ENCODE results near the gene SPNS3.

DNA sequence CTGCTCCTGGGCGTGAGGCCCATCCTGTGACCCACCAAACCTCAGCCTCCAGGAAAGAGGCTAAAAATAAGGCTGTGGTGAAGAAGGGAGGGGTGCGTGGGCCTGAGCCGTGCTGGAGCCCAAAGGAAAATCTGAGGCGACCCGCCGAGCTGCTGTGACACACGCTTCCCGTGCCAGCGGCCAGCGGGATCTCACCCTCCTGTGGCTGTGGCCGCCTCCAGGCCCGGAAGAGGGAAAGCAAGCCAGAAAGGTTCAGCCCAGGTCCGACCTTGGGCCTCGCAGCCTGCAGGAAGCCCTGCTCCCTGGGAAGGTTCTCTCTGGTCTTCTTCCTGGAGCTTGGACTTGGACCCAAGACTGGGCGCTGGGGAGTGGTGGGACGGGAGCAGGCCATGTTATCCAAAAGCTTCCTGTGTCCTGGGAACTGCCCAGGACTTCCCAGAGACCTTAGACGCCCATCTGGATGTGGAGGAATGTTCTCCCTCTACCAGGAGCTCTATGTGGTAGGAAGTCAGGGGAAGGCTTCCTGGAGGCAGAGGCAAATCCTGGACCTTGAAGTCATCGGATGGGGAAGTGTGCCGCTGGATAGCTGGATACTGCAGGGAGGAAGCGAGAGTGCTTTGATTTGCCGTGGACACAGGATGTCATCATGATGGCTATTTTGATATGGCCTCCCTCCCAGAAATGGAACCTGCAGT, 76.3 kb downstream of the SPNS3 start:
- TF ChIP-seq, protein P1, sequence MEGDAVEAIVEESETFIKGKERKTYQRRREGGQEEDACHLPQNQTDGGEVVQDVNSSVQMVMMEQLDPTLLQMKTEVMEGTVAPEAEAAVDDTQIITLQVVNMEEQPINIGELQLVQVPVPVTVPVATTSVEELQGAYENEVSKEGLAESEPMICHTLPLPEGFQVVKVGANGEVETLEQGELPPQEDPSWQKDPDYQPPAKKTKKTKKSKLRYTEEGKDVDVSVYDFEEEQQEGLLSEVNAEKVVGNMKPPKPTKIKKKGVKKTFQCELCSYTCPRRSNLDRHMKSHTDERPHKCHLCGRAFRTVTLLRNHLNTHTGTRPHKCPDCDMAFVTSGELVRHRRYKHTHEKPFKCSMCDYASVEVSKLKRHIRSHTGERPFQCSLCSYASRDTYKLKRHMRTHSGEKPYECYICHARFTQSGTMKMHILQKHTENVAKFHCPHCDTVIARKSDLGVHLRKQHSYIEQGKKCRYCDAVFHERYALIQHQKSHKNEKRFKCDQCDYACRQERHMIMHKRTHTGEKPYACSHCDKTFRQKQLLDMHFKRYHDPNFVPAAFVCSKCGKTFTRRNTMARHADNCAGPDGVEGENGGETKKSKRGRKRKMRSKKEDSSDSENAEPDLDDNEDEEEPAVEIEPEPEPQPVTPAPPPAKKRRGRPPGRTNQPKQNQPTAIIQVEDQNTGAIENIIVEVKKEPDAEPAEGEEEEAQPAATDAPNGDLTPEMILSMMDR (IDR thresholded peaks at IDR 0.05): no peak
- no peak for TF ChIP-seq NPAS2 (CRISPR knock-in tag; IDR thresholded peaks at IDR 0.05; ENCODE audit: borderline replicate concordance)
- no peak for TF ChIP-seq POLR2A (IDR thresholded peaks at IDR 0.05; ENCODE audit: low read length)
- TF ChIP-seq, protein P2, sequence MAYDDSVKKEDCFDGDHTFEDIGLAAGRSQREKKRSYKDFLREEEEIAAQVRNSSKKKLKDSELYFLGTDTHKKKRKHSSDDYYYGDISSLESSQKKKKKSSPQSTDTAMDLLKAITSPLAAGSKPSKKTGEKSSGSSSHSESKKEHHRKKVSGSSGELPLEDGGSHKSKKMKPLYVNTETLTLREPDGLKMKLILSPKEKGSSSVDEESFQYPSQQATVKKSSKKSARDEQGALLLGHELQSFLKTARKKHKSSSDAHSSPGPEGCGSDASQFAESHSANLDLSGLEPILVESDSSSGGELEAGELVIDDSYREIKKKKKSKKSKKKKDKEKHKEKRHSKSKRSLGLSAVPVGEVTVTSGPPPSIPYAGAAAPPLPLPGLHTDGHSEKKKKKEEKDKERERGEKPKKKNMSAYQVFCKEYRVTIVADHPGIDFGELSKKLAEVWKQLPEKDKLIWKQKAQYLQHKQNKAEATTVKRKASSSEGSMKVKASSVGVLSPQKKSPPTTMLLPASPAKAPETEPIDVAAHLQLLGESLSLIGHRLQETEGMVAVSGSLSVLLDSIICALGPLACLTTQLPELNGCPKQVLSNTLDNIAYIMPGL (CRISPR knock-in tag; IDR thresholded peaks at IDR 0.05; ENCODE audit: borderline replicate concordance): no peak
- no peak for TF ChIP-seq REST (IDR thresholded peaks at IDR 0.05)
- no peak for TF ChIP-seq EP300 (IDR thresholded peaks at IDR 0.05)
- TF ChIP-seq, protein P3, sequence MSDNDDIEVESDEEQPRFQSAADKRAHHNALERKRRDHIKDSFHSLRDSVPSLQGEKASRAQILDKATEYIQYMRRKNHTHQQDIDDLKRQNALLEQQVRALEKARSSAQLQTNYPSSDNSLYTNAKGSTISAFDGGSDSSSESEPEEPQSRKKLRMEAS (IDR thresholded peaks at IDR 0.05): no peak
- no peak for TF ChIP-seq ESRRA (IDR thresholded peaks at IDR 0.05; ENCODE audit: borderline replicate concordance, low read length)
- TF ChIP-seq CBX2 (IDR thresholded peaks at IDR 0.05; ENCODE audit: borderline replicate concordance, low read depth): no peak
- TF ChIP-seq JUNB (IDR thresholded peaks at IDR 0.05): no peak

Data from A549 (cell line).